IMR-90 (cell line): ENCODE data around the gene ZNF644. TPM values are rescaled to one million over a fixed set of nuclear protein-coding genes. Genes with fewer than 3 reads are reported as not detected.

Experiments used
- ATAC-seq: fragments of 200-7000 bp; cut with Tn5 transposase; 2 replicates; pipeline ENCODE4 v1.9.1; 2020; ENCODE audit warnings: low read depth, mild to moderate bottlenecking, moderate library complexity
- BruUV-seq: library from RNA; stranded (reverse); fragments of 400-500 nt; replicated peaks from 2 replicates; lab custom pipeline; 2021; lab: Mats Ljungman, UMichigan
- CTCF ChIA-PET: fragments of 300-600 bp; formaldehyde crosslinking; extraction: SDS; loops from one replicate; lab custom pipeline; 2021; ENCODE audit warnings: antibody characterized with exemption; lab: Yijun Ruan, JAX
- POLR2A ChIA-PET: fragments of 300-600 bp; sonication (Branson Sonifier 250); formaldehyde crosslinking; loops from one replicate; lab custom pipeline; 2022; ENCODE audit warnings: antibody characterized with exemption; ENCODE audit not compliant: unreplicated experiment; lab: Charles Lee
- DNase-seq: peaks from one replicate; pipeline ENCODE4 v3.0.0; 2013
- H2AFZ ChIP-seq: replicated peaks from 2 replicates; pipeline ENCODE3; 2013; ENCODE audit warnings: low read length, mild to moderate bottlenecking; ENCODE audit not compliant: poor library complexity
- H2AK5ac ChIP-seq: 2 replicates; pipeline ENCODE4 v1.6.1; 2013; ENCODE audit warnings: low read depth, low read length, inconsistent platforms
- H2AK9ac ChIP-seq: replicated peaks from 2 replicates; pipeline ENCODE3; 2013; ENCODE audit warnings: mild to moderate bottlenecking, low read depth, low read length, moderate library complexity; ENCODE audit not compliant: poor library complexity
- H2BK120ac ChIP-seq: 2 replicates; pipeline ENCODE4 v1.6.1; 2013; ENCODE audit warnings: low read depth, low read length, inconsistent platforms
- H2BK15ac ChIP-seq: 3 replicates; pipeline ENCODE4 v1.6.1; 2013; ENCODE audit warnings: low read depth, low read length, inconsistent platforms
- H2BK20ac ChIP-seq: 2 replicates; pipeline ENCODE4 v1.6.1; 2013; ENCODE audit warnings: low read depth, mild to moderate bottlenecking, inconsistent platforms, low read length, moderate library complexity
- H2BK5ac ChIP-seq: 2 replicates; pipeline ENCODE4 v1.6.1; 2013; ENCODE audit warnings: mild to moderate bottlenecking, low read depth, low read length, inconsistent platforms; ENCODE audit not compliant: poor library complexity, severe bottlenecking
- H3K14ac ChIP-seq: replicated peaks from 2 replicates; pipeline ENCODE4 v1.6.1; 2013; ENCODE audit warnings: low read depth, low read length, inconsistent platforms
- H3K18ac ChIP-seq: 2 replicates; pipeline ENCODE4 v1.6.1; 2013; ENCODE audit warnings: low read depth, low read length, control low read depth
- H3K23ac ChIP-seq: 2 replicates; pipeline ENCODE4 v1.6.1; 2013; ENCODE audit warnings: low read depth, low read length, inconsistent platforms
- H3K27ac ChIP-seq: 2 replicates; pipeline ENCODE4 v1.5.1; 2013; ENCODE audit warnings: mild to moderate bottlenecking, control low read depth, low read length; ENCODE audit not compliant: insufficient read depth
- H3K27me3 ChIP-seq: 2 replicates; pipeline ENCODE4 v1.6.1; 2013; ENCODE audit warnings: low read length; ENCODE audit not compliant: control insufficient read depth, insufficient read depth
- H3K36me3 ChIP-seq: 2 replicates; pipeline ENCODE4 v1.6.1; 2013; ENCODE audit warnings: low read length, mixed read lengths; ENCODE audit not compliant: control insufficient read depth, insufficient read depth
- H3K4ac ChIP-seq: 2 replicates; pipeline ENCODE4 v1.6.1; 2013; ENCODE audit warnings: low read depth, low read length, inconsistent platforms
- H3K4me1 ChIP-seq: 2 replicates; pipeline ENCODE4 v1.6.1; 2013; ENCODE audit warnings: low read length, mixed read lengths; ENCODE audit not compliant: control insufficient read depth, insufficient read depth
- H3K4me2 ChIP-seq: 2 replicates; pipeline ENCODE4 v1.6.1; 2013; ENCODE audit warnings: low read depth, mild to moderate bottlenecking, control low read depth, low read length, moderate library complexity
- H3K4me3 ChIP-seq: 2 replicates; pipeline ENCODE4 v1.5.1; 2013; ENCODE audit warnings: low read depth, mild to moderate bottlenecking, control low read depth, low read length, moderate library complexity; ENCODE audit not compliant: insufficient read depth
- H3K56ac ChIP-seq: 2 replicates; pipeline ENCODE4 v1.6.1; 2013; ENCODE audit warnings: low read length, inconsistent platforms; ENCODE audit not compliant: insufficient read depth; ENCODE audit errors: extremely low read depth
- H3K79me1 ChIP-seq, 2 experiments: 2 replicates each; pipeline ENCODE4 v1.6.1; 2013; ENCODE audit warnings: low read length in 2 of 2, inconsistent platforms in 1 of 2, low read depth in 1 of 2
- H3K9ac ChIP-seq: 2 replicates; pipeline ENCODE4 v1.6.1; 2013; ENCODE audit warnings: low read depth, low read length, control low read depth
- H3K9me1 ChIP-seq: 2 replicates; pipeline ENCODE4 v1.6.1; 2013; ENCODE audit warnings: low read length, inconsistent platforms; ENCODE audit not compliant: insufficient read depth
- H3K9me3 ChIP-seq: 2 replicates; pipeline ENCODE4 v1.6.1; 2013; ENCODE audit warnings: low read length; ENCODE audit not compliant: control insufficient read depth, insufficient read depth
- H4K20me1 ChIP-seq: 2 replicates; pipeline ENCODE4 v1.6.1; 2013; ENCODE audit warnings: low read length, inconsistent platforms; ENCODE audit not compliant: insufficient read depth
- H4K5ac ChIP-seq: 2 replicates; pipeline ENCODE4 v1.6.1; 2013; ENCODE audit warnings: mild to moderate bottlenecking, low read depth, low read length, control low read depth
- H4K8ac ChIP-seq, 2 experiments: 2 replicates each; pipeline ENCODE4 v1.6.1; 2013; ENCODE audit warnings: low read depth in 2 of 2, low read length in 2 of 2, control low read depth in 1 of 2, inconsistent platforms in 1 of 2
- H4K91ac ChIP-seq: 2 replicates; pipeline ENCODE4 v1.6.1; 2013; ENCODE audit warnings: low read depth, low read length, inconsistent platforms; ENCODE audit not compliant: insufficient read depth
- BHLHE40 ChIP-seq: fragments of 150-350 bp; IDR thresholded peaks from 2 replicates; pipeline ENCODE4 v1.6.1; 2016; ENCODE audit warnings: mild to moderate bottlenecking, low read depth, low read length
- CHD1 ChIP-seq: IDR thresholded peaks from 2 replicates; pipeline ENCODE4 v1.6.1; 2012; ENCODE audit warnings: low read depth, low read length, improper control_type of control experiment
- CTCF ChIP-seq: conservative IDR thresholded peaks from 2 replicates; pipeline ENCODE4 v1.5.1; 2012; ENCODE audit warnings: mild to moderate bottlenecking, low read depth, low read length, improper control_type of control experiment
- WGBS, 2 experiments: methylation state at CpG; one replicate each; pipeline versions ENCODE4 v1.1.5 to v1.1.7; 2013; ENCODE audit warnings: missing lambda C conversion rate in 2 of 2; ENCODE audit not compliant: insufficient read length in 1 of 2; ENCODE audit errors: extremely low coverage in 2 of 2; 5-methylcytosine and 5-hydroxymethylcytosine counted together
- dilution Hi-C: fragments of 300-500 bp; cut with HindIII; formaldehyde crosslinking; loops from one replicate; pipeline ENCODE4 v1.14.3; 2018; ENCODE audit warnings: low sequenced_read_pairs; ENCODE audit not compliant: unreplicated experiment
- in situ Hi-C: fragments of 300-500 bp; cut with MboI; formaldehyde crosslinking; loops from 3 replicates; pipeline ENCODE4 v1.14.3; 2019; ENCODE audit warnings: low sequenced_read_pairs, inconsistent platforms, mixed read lengths
- intact Hi-C: fragments of 100-400 bp; cut with micrococcal nuclease; formaldehyde crosslinking; loops from 2 replicates; pipeline ENCODE4 v1.10.0; 2022
- polyA plus RNA-seq, 3 experiments: library from polyadenylated mRNA; depleted of rRNA; stranded (reverse); fragments of >200 nt; gene quantifications; 2 replicates each; pipeline ENCODE4 v1.2.3, GENCODE V29; 2012; ENCODE audit warnings: low replicate concordance in 1 of 3
- total RNA-seq: library from RNA; depleted of rRNA; stranded (reverse); fragments of >200 nt; gene quantifications from 2 replicates; pipeline ENCODE4 v1.2.3, GENCODE V29; 2012
- TF ChIP-seq, protein P1 (sequence below): fragments of 150-350 bp; IDR thresholded peaks from 2 replicates; pipeline ENCODE4 v1.6.1; 2016; ENCODE audit warnings: low read depth, mild to moderate bottlenecking, low read length, moderate library complexity, borderline replicate concordance

ZNF644 gene
- total and polyA plus RNA-seq, 2 of the 4 experiments (the other 2 are of a cell fraction) = 9.0 to 45.3 TPM

DNA sequence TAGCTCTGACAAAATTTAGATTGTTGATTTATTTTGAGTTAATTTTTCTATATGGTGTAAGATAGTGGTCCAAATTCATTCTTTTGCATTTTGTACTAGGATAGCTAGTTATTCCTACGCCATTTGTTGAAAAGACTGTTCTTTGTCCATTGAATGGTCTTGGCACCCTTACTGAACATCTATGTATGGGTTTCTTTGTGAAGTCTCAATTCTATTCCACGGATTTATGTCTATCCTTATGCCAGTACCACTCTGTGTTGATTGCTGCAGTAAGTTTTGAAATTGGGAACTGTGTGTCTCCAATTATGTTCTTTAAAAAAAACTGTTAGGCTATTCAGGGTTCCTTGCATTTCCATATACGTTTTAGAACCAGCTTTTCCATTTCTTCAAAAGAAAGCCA is 145.7 kb downstream of the ZNF644 start:
- Histone ChIP-seq H3K9me1 (no peaks in the 10 kb centered on the region), H3K14ac (no peak overlapping the region), H2BK120ac (no peak overlapping the region), H2BK5ac (no peak overlapping the region), H3K4me2 (no peak overlapping the region), H3K18ac (no peak overlapping the region), H3K36me3 (no peaks in the 10 kb centered on the region), H3K27me3 (no peaks in the 10 kb centered on the region), H3K23ac (no peak overlapping the region), H2AK5ac (no peak overlapping the region), H3K4me1 (no peaks in the 10 kb centered on the region), H4K5ac (no peak overlapping the region), H2BK20ac (no peak overlapping the region), H3K4ac (no peak overlapping the region), H3K4me3 (no peak overlapping the region), H2BK15ac (no peak overlapping the region), H2AK9ac (no peak overlapping the region), H3K27ac (no peak overlapping the region), H3K9me3 (peaks cover 4% of the 10 kb centered on the region), H4K91ac (no peak overlapping the region), H3K9ac (no peak overlapping the region), H2AFZ (no peak overlapping the region), H3K56ac (no peak overlapping the region), H4K20me1 (no peaks in the 10 kb centered on the region), H3K79me1 (no peaks in the 10 kb centered on the region), H4K8ac (no peak overlapping the region)
- in situ Hi-C loops (no loop called here), intact Hi-C loops (no loop called here), dilution Hi-C loops (no loop called here)
- ATAC-seq (no peak), DNase-seq (no peak)
- WGBS, 2 experiments = no CpG with 5 or more reads among the region's 3 CpGs
- TF ChIP-seq, protein P1, sequence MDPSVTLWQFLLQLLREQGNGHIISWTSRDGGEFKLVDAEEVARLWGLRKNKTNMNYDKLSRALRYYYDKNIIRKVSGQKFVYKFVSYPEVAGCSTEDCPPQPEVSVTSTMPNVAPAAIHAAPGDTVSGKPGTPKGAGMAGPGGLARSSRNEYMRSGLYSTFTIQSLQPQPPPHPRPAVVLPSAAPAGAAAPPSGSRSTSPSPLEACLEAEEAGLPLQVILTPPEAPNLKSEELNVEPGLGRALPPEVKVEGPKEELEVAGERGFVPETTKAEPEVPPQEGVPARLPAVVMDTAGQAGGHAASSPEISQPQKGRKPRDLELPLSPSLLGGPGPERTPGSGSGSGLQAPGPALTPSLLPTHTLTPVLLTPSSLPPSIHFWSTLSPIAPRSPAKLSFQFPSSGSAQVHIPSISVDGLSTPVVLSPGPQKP = no peak
- TF ChIP-seq CTCF (no peak), BHLHE40 (no peak), CHD1 (no peak)
- POLR2A ChIA-PET = no interaction called here
- CTCF ChIA-PET = no interaction called here
- BruUV-seq = no TSS peak
